ENCODE data around the gene PPP1R14D.

The PPP1R14D gene

DNA sequence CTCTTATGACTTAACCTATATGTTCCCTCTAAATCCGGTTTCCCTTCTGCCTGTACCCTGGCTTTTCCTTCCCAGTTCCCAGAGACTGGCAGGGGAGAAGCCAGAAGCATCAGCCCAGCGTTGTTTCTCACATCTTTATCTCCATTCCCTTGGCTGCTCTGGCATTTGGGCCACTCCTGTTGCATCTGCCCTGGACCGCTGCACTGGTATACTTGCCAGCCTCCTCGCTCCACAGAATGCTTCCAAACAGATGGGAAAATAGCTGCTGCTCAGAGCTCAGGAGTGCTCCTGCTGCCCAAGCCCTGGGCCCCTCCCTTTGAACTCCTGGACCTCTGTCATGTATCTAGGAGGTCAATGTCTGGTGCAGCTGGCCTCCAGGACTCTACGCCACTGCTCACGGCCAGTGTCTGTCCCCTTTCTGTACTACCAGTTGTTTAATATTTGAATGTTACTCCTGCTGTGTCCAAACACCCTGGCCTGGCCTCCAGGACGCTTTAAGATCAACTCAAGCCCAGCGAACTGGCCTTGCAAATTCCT lies 22.1 kb upstream of the PPP1R14D start:
- no peak for DNase-seq

DNA sequence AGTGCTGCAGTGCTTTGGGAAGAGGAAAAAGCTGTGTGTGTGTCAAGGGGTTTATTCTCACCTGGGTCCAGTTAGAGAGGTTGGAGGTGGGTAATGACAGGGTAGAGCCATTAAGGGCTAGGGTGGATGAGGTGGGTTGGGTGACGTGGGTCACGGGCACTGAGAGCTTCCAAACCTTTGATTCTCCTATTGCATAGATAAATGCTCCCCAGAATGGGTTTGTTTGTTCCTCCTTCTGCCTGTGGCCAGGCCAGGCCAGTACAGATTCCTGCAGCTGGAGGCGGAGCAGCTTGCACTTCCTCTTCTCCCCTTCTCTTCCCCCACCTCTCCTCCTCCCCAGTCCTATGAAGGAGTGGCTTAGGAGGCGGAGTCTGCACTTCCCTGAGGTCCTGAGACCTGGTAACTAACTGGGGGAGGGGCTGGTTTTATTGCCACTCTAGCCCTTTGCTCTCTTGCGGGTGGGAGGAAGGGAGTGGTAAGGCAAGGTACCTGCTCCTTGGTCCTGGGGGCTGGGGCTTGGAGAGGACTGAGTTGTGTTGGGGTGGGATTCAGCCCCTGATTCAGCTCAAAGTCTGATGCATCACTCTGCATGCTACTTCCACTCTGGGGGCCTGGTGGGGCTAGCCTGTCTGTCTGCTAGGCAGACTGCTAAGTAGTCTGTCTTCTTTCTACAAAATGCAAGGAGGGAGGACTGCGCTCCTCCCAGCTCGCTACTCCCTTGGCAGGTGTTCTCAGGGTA lies 18.9 kb upstream of the PPP1R14D start:
- DNase-seq: peak; percentile 95

DNA sequence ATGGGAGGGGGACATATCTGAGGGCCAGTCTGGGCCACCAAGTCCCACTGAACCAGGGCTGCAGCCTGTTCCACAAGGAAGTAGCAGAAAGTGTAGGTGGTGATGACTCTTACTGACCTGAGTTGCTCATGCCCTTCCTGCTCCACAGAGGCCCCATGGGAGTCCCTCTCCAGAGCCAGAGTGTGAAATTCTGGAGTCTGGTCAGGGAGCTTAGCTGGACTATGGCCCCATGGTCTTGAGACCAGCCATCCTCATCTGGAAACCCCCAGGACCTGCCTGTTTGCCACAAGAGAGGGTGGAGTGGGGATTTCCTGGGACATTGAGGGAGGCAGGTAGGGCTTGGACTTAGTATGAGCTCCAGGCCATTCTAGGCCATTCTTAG lies 18.3 kb upstream of the PPP1R14D start:
- no peak for DNase-seq

DNA sequence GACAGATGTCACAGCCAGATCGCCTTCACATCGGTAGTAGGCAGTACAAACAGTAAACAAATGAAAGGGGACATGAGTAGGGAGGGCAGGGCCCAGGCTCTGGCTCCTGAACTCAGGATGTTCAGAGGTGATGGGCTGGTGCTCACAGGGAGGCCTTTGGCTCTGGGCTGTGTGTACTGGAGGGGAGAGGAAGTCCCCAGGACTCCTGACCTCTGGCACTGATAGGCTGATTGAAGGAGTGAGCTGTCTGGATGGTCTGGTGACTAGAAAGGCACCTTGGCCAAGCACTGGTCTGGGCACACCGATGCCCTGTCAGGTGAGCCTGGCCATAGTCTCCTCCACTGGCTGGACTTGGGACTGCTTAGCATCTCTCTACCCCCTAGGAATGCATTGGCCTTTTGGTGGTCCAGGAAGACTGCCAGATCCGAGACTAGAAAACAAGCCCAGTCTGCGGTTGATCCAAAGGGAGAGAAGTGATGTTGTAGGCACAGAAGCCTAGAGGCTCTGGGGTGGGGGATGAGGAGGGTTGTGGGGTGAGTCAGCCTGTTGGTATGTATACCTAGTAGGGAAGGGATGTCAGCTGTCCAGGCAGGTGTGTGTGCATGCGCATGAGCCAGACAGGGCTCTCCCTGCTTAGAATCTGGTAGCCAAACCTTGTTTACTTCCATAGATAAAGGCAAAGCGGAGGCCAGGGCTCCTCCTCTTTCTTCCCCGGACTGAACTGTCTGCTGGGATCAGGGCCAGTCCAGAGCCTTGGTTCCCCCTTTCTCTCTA lies 17.2 kb upstream of the PPP1R14D start:
- DNase-seq: peak; percentile 69

DNA sequence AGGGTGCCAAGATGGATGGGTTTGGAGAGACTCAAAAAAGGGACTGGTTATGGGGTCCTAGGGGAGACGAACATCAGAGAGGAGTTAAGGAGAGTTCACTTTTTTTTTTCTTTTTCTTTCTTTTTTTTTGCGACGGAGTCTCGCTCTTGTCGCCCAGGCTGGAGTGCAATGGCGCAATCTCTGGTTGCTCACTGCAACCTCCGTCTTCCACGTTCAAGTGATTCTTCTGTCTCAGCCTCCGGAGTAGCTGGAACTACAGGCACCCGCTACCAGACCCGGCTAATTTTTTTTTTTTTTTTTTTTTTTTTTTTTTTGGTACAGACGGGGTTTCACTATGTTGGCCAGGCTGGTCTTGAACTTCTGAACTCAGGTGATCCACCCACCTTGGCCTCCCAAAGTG lies 16.5 kb upstream of the PPP1R14D start:
- DNase-seq: peak; percentile 41

DNA sequence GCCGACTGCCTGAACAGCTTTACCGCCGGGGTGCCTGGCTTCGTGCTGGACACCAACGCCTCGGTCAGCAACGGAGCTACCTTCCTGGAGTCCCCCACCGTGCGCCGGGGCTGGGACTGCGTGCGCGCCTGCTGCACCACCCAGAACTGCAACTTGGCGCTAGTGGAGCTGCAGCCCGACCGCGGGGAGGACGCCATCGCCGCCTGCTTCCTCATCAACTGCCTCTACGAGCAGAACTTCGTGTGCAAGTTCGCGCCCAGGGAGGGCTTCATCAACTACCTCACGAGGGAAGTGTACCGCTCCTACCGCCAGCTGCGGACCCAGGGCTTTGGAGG lies 16.2 kb upstream of the PPP1R14D start:
- DNase-seq: peak; percentile 73

DNA sequence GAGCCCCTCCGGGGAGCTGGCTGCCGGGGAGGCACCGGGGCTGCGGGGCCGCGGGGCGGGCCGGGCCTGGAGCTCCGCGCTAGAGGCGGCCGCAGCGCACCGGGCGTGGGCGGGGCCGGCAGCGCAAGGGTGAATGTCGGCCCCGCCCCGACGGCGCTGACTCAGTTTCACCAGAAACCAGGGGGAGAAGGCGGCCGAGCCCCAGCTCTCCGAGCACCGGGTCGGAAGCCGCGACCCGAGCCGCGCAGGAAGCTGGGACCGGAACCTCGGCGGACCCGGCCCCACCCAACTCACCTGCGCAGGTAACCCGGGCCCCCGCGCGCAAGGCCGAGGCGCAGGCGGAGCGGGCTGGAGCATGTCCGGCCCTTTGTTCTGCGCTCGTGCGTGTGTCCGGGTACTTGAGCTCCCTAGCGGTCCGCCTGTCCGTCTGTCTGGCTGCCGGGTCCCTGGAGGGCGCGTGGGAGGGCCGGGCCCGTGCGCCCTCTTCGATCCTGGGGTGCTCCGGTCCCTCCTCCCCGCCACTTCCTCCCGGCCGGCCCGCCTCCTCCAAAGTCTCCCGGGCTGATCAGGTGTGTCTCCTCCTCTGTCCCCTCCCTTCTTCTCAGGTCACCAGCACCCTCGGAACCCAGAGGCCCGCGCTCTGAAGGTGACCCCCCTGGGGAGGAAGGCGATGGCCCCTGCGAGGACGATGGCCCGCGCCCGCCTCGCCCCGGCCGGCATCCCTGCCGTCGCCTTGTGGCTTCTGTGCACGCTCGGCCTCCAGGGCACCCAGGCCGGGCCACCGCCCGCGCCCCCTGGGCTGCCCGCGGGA lies 15.6 kb upstream of the PPP1R14D start, which contains the start of gene SPINT1:
SPINT1 (plus strand) TSS at position 164 of the 811 bp plus-strand sequence; CDS start at position 671, 507 bp downstream.
- DNase-seq: peak; percentile 82

DNA sequence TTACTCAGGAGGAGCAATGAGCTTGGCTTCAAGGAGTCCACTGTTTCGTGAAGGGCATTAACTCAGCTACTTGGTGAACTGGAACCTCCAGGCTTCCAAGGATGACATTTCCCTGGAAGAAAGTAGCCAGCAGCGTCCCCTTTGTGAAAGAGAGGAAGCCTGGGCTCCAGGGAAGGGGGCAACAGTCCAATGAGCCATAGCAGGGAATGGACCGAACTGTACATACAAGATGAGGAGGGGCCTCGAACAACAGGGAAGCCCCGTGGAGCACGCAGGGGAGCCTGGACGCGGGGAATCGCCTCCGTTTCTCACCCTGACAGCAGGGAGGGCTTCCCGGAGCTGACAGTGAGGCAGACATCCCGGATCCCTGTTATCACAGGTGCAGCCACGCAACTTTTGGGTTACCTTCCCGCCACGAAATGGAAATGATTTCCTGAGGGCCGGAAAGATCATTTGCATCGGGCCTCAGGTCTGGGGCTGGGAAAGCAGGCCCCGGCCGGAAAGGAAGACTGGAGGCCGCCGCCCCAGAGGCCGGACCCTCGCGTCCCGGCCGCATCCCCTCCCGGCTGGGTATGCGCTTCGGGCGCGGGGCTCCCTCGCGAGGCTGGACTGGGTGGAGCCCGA lies 14.9 kb upstream of the PPP1R14D start:
- no peak for DNase-seq

DNA sequence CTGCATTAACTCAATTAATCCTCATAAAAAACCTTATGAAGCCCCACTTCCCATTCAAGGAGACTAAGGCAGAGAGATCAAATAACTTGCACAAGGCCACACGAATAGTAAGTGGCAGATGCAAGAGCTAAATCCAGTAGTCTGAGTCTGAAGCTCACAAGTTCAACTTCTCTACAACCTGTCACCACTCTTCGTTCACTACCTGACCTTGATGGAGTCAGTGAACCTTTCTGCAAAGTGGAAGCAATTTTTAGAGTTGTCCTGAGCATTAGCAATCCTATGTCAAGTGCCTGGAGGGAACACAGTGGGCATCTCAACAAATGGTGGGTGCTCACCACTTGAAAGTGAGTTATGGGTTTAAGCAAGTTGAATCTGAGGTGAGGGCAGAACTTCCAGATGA lies 13.2 kb upstream of the PPP1R14D start:
- DNase-seq: no peak

DNA sequence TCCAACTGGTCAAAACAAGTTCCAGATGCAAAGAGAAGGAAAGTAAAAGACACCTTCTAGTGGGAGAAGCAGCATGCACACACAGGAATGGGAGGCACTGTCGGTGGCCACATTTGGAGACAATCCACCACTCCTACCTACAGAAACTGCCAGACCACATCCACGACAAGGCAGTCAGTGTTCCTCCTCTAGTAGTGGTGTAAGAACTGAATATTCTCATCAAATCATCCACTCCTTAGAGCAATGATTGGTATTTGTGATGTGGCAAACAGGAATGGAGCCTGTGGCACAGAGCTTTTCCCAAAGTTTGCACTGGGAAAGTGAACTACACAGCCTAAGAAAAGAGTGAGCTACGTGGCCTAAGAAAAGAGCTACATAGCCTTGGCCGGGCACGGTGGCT lies 10.2 kb upstream of the PPP1R14D start:
- no peak for DNase-seq

DNA sequence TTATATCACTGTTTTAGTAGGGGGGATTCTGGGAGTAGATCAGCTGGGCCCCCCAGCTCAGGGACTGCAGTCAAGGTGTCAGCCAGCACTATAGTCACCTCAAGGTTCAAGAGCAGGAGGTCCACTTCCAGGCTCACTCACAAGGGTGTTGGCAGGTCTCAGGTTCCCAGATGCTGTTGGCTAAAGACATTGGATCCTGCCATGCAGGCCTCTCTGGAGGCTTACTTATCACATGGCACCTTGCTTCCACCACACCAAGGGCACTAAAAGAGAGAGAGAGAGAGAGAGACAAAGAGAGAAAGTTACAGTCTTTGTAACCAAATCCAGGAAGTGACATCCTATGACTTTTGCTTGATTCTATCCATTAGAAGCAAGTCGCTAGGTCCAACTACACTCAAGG lies 7.5 kb upstream of the PPP1R14D start:
- DNase-seq: no peak

DNA sequence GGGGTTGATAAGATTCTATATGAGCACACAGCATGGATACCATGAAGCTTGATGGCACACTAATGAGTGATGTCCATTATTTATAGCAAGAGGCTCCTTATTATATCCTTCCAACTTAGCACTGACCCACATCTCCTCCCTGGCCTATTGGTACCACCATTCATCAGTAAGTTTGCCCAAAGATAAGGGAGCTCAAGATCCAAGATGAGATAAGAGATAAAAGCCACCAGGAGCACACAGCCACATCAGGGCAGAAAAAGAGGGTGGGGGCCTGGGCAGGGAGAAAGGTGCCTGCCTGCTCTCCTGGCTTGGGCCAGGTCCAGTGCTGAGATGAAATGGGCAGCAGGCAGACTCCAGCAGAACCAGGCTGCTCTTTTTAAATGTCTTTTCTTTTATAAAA lies 4.4 kb upstream of the PPP1R14D start:
- no peak for DNase-seq

DNA sequence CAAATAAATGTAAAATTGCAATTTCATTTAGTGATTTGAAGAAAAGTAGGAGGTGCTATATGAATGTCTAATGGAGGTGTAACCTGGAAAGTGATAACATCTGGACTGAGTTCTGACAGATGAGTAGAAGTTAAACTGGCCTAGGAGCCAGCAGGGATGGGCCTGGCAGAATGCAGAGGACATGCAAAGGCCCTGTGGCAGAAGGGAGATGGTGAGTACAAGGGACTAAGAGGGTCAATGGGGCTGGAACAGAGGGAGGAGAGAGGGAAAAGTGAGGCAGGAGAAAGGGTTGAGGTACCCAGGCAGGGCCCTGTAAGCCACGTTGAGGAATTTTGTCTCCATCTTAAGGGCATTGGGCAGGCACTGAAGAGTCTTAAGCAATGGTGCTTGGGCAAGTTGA lies 3.4 kb upstream of the PPP1R14D start:
- DNase-seq: no peak

DNA sequence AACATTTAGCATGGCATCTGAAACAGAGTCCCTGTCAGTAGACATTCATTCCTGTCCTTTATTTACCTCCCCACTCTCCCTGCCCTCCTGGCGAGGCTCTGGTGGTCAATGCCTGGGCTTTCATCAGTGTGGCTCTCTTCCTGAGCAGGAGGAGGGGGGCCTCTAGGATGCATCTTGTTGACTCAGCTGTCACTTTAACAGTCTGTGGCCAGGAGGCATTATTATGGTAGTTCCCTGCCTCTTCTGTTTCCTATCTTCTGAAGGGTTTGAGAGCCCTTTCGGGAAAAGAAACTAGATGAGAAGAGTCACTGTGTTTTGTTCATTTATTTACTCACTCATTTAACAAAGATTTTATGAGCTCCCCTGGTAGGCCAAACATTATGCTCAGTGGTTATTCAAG lies 2.4 kb upstream of the PPP1R14D start:
- DNase-seq: peak; percentile 99

DNA sequence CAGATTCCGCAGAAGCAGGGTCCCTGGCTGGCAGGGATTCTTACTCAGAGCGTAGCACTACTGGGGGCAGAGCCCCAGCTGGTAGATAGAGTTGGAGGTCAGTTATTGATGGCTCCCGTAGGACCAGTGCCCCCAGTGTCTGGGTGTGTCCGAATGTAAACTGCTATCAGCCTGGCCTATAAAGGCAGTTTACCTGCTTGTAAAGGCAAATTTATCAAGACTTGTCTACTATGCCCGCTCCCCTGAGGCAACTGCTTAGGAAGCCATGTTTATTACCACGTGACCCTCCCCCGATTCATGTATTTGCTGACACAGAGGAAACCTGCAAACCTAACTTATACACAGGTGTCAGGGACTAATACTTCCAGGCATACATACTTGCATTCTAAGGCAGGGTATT lies 607 bp upstream of the PPP1R14D start:
- DNase-seq: peak; percentile 75

DNA sequence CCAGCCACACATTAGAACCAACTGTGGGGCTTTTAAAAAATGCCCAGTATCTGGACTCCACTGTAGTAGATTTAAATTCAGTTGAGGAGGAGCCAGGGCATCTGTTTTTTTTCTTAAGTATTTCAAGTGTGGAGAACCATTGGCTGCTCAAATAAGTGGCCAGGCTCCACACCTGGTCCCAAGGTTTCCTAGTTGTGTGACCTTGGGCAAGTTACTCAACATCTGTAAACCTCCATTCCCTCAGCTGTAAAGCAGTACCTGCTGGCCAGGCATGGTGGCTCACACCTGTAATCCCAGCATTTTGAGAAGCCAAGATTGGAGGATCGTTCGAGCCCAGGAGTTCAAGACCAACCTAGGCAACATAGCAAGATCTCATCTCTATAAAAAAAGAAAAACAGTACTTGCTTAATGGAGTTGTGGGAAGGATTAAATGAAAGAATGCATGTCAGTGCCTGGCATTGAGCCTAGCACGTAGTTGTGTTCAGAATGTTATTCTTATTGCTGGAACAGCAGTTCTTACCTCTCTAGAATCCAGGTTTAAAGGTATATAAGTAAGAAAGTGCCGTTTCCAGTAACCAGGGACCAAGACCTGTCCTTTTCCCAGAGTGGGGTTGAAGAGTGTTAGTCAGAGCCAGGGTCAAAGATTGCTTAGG lies 2.0 kb downstream of the PPP1R14D start:
- DNase-seq: no peak

DNA sequence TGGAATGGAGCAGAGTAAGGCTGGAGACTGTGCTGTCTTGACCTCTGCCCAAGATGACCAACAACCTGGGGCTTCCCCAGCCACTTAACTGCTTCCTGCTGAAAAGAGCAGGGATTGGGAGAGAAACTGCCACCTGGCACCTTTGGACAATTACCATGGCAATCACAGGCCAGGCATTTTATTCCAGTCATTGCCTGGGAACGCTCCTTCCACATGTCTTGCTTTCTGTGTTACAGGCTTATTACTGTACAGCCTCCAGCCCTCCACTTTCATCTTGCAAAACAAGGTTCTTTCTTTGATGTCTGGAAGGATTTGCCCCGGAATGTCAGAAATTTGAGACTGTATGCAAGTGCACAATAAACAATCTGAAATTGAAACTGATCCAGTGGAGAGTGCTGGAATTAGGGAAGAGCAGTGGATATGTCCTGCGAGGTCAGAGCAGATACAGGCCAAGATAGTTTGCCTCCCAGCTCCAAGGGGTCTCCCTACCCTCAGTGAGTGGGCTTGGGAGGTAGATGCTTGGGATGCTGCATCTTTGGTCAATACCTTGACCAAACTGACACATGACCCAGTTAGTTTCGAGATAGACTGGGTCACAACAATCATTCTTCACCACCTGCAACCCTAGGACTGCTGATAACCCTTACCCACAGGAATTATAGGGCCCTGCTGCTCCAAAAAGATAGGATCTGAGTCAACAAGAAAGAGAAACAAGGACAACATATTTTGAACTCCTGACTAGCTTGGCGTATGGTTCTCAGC lies 2.7 kb downstream of the PPP1R14D start:
- peak; percentile 34 for DNase-seq

DNA sequence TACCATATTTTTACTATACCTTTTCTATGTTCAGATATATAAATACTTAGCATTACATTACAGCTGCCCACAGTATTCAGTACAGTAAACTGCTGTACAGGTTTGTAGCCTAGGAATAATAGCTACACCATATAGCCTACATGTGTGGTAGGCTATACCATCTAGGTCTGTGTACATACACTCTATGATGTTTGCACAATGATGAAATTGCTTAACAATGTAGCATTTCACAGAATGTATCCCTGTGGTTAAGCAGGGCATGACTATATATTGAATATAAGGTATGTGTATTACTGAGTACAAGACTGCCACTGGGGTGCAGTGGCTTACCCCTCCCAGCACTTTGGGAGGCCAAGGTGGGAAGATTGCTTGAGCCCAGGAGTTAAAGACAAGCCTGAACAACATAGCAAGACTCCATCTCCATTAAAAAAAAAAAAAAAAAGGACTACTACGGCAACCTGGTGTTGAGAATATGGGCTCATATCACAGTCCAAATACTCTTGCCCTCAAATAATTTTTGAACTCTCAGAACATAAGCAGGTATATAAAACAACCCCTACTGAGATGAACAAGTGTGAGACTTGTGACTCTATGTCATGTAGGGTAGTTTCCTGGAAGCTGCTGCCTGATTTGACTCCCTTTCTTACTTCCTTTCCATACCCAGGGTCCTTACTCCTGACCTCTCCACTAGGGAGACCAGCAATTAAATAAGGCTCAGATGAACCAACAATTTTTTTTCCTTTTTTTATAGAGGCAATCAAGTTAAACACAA lies 4.8 kb downstream of the PPP1R14D start:
- peak; percentile 82 for DNase-seq

DNA sequence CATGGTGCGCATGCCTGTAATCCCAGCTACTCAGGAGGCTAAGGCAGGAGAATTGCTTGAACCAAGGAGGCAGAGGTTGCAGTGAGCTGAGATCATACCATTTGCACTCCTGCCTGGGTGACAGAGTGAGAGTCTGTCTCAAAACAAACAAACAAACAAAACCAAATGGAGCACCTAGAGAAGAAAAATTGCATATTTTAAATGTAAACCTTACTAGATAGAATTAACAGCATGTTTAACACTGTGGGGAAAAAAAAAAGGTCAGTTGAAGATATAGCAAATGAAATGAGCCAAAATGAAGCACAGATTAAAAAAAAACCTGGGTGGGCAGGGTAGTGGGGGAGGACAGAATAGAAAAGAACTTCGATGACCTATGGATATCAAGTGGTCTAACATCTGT lies 7.3 kb downstream of the PPP1R14D start:
- DNase-seq: no peak

DNA sequence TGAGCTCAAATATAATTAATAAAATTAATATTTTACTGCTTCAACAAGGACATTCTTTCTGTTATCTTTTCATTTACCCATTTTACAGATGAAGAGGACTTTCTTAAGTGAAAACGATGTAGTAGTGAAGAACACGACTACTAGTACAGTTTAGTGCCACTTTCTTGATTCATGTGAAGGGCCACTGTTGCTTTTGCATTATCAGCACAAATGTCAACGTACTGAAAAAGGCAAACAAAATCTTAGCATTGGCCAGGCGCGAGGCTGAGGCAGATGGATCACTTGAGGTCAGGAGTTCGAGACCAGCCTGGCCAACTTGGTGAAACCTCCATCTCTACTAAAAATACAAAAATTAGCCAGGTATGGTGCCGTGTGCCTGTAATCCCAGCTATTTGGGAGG lies 9.5 kb downstream of the PPP1R14D start:
- DNase-seq: no peak
